K562 (cell line): Measurements from ENCODE around the gene BSCL2. TPM values are rescaled to one million over a fixed set of nuclear protein-coding genes. Genes with fewer than 3 reads are reported as not detected.

ENCODE experiments used
- ATF7 ChIP-seq: fragments of 450-650 bp; IDR thresholded peaks from 2 replicates; pipeline ENCODE4 v1.7.1; 2014; ENCODE audit warnings: mild to moderate bottlenecking, moderate library complexity
- L3MBTL2 ChIP-seq: fragments of 450-650 bp; IDR thresholded peaks from 2 replicates; pipeline ENCODE4 v1.6.1; 2016; ENCODE audit warnings: mild to moderate bottlenecking, moderate library complexity
- MBD2 ChIP-seq: sonication (generic); IDR thresholded peaks from 2 replicates; pipeline ENCODE4 v1.6.1; 2016; ENCODE audit warnings: low read depth, borderline replicate concordance
- MCM7 ChIP-seq, 2 experiments: fragments of 450-650 bp; IDR thresholded peaks; 2 replicates each; pipeline ENCODE4 v1.6.1; 2016 to 2018
- MLLT1 ChIP-seq, 2 experiments: fragments of 450-650 bp; IDR thresholded peaks; 2 replicates each; pipeline ENCODE4 v1.6.1; 2016
- MYC ChIP-seq, 2 experiments: fragments of 250-450 bp in 1 of 2; sonication (Bioruptor Pico) in 1 of 2; IDR thresholded peaks; 2 replicates each; pipeline versions ENCODE4 v1.5.1 to v1.6.1; 2012 to 2021; ENCODE audit warnings: low read depth in 2 of 2, borderline replicate concordance in 1 of 2, improper control_type of control experiment in 1 of 2, low read length in 1 of 2, mild to moderate bottlenecking in 1 of 2, moderate library complexity in 1 of 2
- POLR2B ChIP-seq: fragments of 450-650 bp; IDR thresholded peaks from 2 replicates; pipeline ENCODE4 v1.6.1; 2018; ENCODE audit warnings: low read depth; ENCODE audit not compliant: partially characterized antibody
- RAD21 ChIP-seq, 2 experiments: fragments of 250-450 bp in 1 of 2; fragments of 450-650 bp in 1 of 2; sonication (Bioruptor Pico) in 1 of 2; formaldehyde crosslinking in 1 of 2; IDR thresholded peaks in 1 of 2; conservative IDR thresholded peaks in 1 of 2; 2 replicates each; pipeline versions ENCODE4 v1.4.0 to v1.8.0; 2020 to 2022; ENCODE audit warnings: mild to moderate bottlenecking in 2 of 2, moderate library complexity in 1 of 2
- RNF219 ChIP-seq: fragments of 250-450 bp; sonication (Bioruptor Pico); IDR thresholded peaks from 2 replicates; pipeline ENCODE4 v1.5.0; 2022; ENCODE audit warnings: mild to moderate bottlenecking
- TAF7 ChIP-seq: fragments of 450-650 bp; IDR thresholded peaks from 2 replicates; pipeline ENCODE4 v1.6.1; 2016; ENCODE audit warnings: missing genetic modification characterization, missing compliant biosample characterization
- U2AF1 ChIP-seq: fragments of 200-400 bp; formaldehyde crosslinking; optimal IDR thresholded peaks from 2 replicates; pipeline ENCODE3; 2017; ENCODE audit warnings: mild to moderate bottlenecking, low read depth, low read length, moderate library complexity
- XRCC5 ChIP-seq: fragments of 200-400 bp; formaldehyde crosslinking; IDR thresholded peaks from 2 replicates; pipeline ENCODE4 v1.6.1; 2017; ENCODE audit warnings: low read depth, mild to moderate bottlenecking, low read length
- ZNF445 ChIP-seq: fragments of 250-450 bp; sonication (Bioruptor Pico); IDR thresholded peaks from 2 replicates; pipeline ENCODE4 v1.4.0; 2020; ENCODE audit warnings: low read depth, mild to moderate bottlenecking, moderate library complexity
- polyA plus RNA-seq, 8 experiments: library from polyadenylated mRNA; depleted of rRNA in 4 of 8; stranded (reverse) in 5 of 8; unstranded in 3 of 8; fragments of >200 nt; fragmentation: Nextera tagmentation in 2 of 8; fragmentation: Illumina TruSeq in 1 of 8; extraction: Ambion mirVana in 2 of 8; extraction: Trizol in 1 of 8; gene quantifications; 2 replicates each; pipeline versions ENCODE4 v1.2.1 to v1.2.3, GENCODE V29; 2011 to 2014; ENCODE audit warnings: inconsistent platforms in 1 of 8, missing spikeins in 1 of 8
- total RNA-seq, 7 experiments: library from RNA; depleted of rRNA in 6 of 7; stranded (reverse); fragments of >200 nt in 6 of 7; fragmentation: Illumina TruSeq in 2 of 7; extraction: Trizol in 2 of 7; gene quantifications; 2 replicates each; pipeline versions ENCODE4 v1.2.1 to v1.2.3, GENCODE V29; 2011 to 2021; ENCODE audit warnings: low replicate concordance in 1 of 7
- TF ChIP-seq, protein P1 (sequence below), 3 experiments: fragments of 200-800 bp in 1 of 3; sonication (Bioruptor generic) in 1 of 3; sonication (generic) in 1 of 3; formaldehyde crosslinking in 1 of 3; IDR thresholded peaks; 2 replicates each; pipeline versions ENCODE4 v1.6.1 to v1.8.0; 2016 to 2022; ENCODE audit warnings: mild to moderate bottlenecking in 2 of 3, missing compliant biosample characterization in 2 of 3, missing genetic modification characterization in 2 of 3, missing genetic modification reagents in 1 of 3
- TF ChIP-seq, protein P2 (sequence below): fragments of 450-650 bp; IDR thresholded peaks from 2 replicates; pipeline ENCODE4 v1.6.1; 2018; ENCODE audit not compliant: partially characterized antibody
- TF ChIP-seq, protein P3 (sequence below): fragments of 450-650 bp; IDR thresholded peaks from 2 replicates; pipeline ENCODE4 v1.6.1; 2016; ENCODE audit warnings: borderline replicate concordance

BSCL2 gene
- total and polyA plus RNA-seq, 9 of the 15 experiments (the other 6 are each of a cell fraction or from before 2014, with no cell fraction given) = 18.9 to 51.7 (median 35.2) TPM

DNA sequence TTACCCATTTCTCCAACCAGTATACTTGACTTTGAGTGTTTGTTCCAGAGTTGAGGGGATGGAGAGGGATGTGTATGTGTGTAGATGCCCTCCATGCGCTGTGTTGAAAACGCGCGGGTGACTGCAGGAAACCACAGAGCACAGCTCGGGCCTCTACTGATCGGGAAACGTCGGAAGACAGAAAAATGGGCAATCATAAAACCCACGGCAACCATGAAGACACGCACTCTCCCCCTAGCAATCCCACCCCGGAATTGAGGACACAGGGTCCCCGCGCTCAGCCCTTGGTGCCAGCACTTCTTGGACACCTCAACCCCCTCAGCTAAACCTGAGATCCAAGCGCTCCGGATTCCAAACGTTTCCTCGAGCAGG lies 36.0 kb downstream of the BSCL2 start (continued):
- TF ChIP-seq, protein P1, sequence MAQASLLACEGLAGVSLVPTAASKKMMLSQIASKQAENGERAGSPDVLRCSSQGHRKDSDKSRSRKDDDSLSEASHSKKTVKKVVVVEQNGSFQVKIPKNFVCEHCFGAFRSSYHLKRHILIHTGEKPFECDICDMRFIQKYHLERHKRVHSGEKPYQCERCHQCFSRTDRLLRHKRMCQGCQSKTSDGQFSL (CRISPR knock-in tag; IDR thresholded peaks at IDR 0.05) = no peak
- TF ChIP-seq, protein P1 (tag; IDR thresholded peaks at IDR 0.05) = no peak
- TF ChIP-seq, protein P2, sequence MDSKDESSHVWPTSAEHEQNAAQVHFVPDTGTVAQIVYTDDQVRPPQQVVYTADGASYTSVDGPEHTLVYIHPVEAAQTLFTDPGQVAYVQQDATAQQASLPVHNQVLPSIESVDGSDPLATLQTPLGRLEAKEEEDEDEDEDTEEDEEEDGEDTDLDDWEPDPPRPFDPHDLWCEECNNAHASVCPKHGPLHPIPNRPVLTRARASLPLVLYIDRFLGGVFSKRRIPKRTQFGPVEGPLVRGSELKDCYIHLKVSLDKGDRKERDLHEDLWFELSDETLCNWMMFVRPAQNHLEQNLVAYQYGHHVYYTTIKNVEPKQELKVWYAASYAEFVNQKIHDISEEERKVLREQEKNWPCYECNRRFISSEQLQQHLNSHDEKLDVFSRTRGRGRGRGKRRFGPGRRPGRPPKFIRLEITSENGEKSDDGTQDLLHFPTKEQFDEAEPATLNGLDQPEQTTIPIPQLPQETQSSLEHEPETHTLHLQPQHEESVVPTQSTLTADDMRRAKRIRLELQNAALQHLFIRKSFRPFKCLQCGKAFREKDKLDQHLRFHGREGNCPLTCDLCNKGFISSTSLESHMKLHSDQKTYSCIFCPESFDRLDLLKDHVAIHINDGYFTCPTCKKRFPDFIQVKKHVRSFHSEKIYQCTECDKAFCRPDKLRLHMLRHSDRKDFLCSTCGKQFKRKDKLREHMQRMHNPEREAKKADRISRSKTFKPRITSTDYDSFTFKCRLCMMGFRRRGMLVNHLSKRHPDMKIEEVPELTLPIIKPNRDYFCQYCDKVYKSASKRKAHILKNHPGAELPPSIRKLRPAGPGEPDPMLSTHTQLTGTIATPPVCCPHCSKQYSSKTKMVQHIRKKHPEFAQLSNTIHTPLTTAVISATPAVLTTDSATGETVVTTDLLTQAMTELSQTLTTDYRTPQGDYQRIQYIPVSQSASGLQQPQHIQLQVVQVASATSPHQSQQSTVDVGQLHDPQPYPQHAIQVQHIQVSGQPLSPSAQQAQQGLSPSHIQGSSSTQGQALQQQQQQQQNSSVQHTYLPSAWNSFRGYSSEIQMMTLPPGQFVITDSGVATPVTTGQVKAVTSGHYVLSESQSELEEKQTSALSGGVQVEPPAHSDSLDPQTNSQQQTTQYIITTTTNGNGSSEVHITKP = peak; percentile 80
- TF ChIP-seq L3MBTL2 (0 out of 2 replicates have a peak, but pooled peaks have one; percentile 28), U2AF1 (no peak), MLLT1 (IDR thresholded peaks at IDR 0.05) (peak in 1 of 2 experiments; percentile 75; a peak in 1 of 4 replicates), XRCC5 (no peak), MBD2 (no peak; the same call in 1 of the 2 replicates), RAD21 (CRISPR knock-in tag; conservative IDR thresholded peaks at IDR 0.05 in 1 of 2, IDR thresholded peaks at IDR 0.05 in 1 of 2) (0 out of 4 replicates have a peak, but pooled peaks of 1 of the 2 experiments have one; percentile 13), RNF219 (CRISPR knock-in tag) (0 out of 2 replicates have a peak, but pooled peaks have one; percentile 62), POLR2B (peak; percentile 68), ZNF445 (CRISPR knock-in tag) (no peak), ATF7 (peak; percentile 67), MYC (IDR thresholded peaks at IDR 0.05; ENCODE audit: low read depth, low read length) (peak; percentile 65; the same call in 1 of the 2 replicates), MYC (CRISPR knock-in tag; IDR thresholded peaks at IDR 0.05; ENCODE audit: borderline replicate concordance, low read depth) (no peak), MCM7 (IDR thresholded peaks at IDR 0.05) (no peak), TAF7 (tag) (peak; percentile 80)
- TF ChIP-seq, protein P3, sequence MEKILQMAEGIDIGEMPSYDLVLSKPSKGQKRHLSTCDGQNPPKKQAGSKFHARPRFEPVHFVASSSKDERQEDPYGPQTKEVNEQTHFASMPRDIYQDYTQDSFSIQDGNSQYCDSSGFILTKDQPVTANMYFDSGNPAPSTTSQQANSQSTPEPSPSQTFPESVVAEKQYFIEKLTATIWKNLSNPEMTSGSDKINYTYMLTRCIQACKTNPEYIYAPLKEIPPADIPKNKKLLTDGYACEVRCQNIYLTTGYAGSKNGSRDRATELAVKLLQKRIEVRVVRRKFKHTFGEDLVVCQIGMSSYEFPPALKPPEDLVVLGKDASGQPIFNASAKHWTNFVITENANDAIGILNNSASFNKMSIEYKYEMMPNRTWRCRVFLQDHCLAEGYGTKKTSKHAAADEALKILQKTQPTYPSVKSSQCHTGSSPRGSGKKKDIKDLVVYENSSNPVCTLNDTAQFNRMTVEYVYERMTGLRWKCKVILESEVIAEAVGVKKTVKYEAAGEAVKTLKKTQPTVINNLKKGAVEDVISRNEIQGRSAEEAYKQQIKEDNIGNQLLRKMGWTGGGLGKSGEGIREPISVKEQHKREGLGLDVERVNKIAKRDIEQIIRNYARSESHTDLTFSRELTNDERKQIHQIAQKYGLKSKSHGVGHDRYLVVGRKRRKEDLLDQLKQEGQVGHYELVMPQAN = peak; percentile 12; the same call in 1 of the 2 replicates
